ENCODE measurements around the gene SHMT2. TPM values are rescaled to one million over a fixed set of nuclear protein-coding genes. Genes with fewer than 3 reads are reported as not detected.
"Not testable (repeated sequence)": the region's sequence is repeated elsewhere in the genome, so short reads cannot be mapped to it uniquely, and the experiment has no call there.

The SHMT2 gene
- total RNA-seq, 6 donors from 2014 or later, result 37.9 to 92.0 (median 52.0) TPM

- Histone ChIP-seq H3K36me3 (peaks cover 15 to 81% (median 52%) of the 10 kb centered on the region in 4 donors), H3K27me3 (no peaks in the 10 kb centered on the region), H3K27ac (no peak overlapping the region), H3K9me3 (no peaks in the 10 kb centered on the region), H3K4me3 (no peak overlapping the region), H3K4me1 (no peaks in the 10 kb centered on the region)
- DNase-seq (no peak), ATAC-seq (ENCODE audit: low FRiP score in 2 of 2) (no peak)
- TF ChIP-seq POLR2AphosphoS5 (IDR thresholded peaks at IDR 0.05) (no peak), POLR2A (IDR thresholded peaks at IDR 0.05) (no peak), EP300 (IDR thresholded peaks at IDR 0.05) (no peak), CTCF (IDR thresholded peaks at IDR 0.05) (no peak)
- 85 to 100% methylated on average over 1 of the region's 1 CpG for WGBS, 2 donors
Measured at GRCh38 chr12:57270966-57271470, 41.5 kb downstream of the SHMT2 start.

- Histone ChIP-seq H3K9me3 (no peaks in the 10 kb centered on the region), H3K27me3 (no peaks in the 10 kb centered on the region), H3K4me3 (no peak overlapping the region), H3K27ac (no peak overlapping the region), H3K4me1 (no peaks in the 10 kb centered on the region), H3K36me3 (peaks cover 15 to 81% (median 43%) of the 10 kb centered on the region in 4 donors)
- DNase-seq (no peak), ATAC-seq (ENCODE audit: low FRiP score in 2 of 2) (no peak)
- no peak for TF ChIP-seq EP300 (IDR thresholded peaks at IDR 0.05)
- no peak for TF ChIP-seq POLR2AphosphoS5 (IDR thresholded peaks at IDR 0.05)
- TF ChIP-seq CTCF (IDR thresholded peaks at IDR 0.05), result no peak
- TF ChIP-seq POLR2A (IDR thresholded peaks at IDR 0.05), result no peak
- WGBS, 2 donors, result 59 to 77% methylated on average over 4 to 7 of the region's 7 CpGs
Measured at GRCh38 chr12:57272337-57273151, 43.0 kb downstream of the SHMT2 start.

- H3K4me3 ChIP-seq, result no peak overlapping the region
- H3K27ac ChIP-seq, result no peak overlapping the region
- ATAC-seq (ENCODE audit: low FRiP score in 2 of 2) (no peak), DNase-seq (no peak)
- H3K36me3 ChIP-seq, result peaks cover 15 to 81% (median 38%) of the 10 kb centered on the region in 4 donors
- H3K9me3 ChIP-seq, result no peaks in the 10 kb centered on the region
- TF ChIP-seq CTCF (IDR thresholded peaks at IDR 0.05), result no peak
- no peak for TF ChIP-seq EP300 (IDR thresholded peaks at IDR 0.05)
- TF ChIP-seq POLR2A (IDR thresholded peaks at IDR 0.05), result no peak
- TF ChIP-seq POLR2AphosphoS5 (IDR thresholded peaks at IDR 0.05), result no peak
- H3K27me3 ChIP-seq, result no peaks in the 10 kb centered on the region
- no peaks in the 10 kb centered on the region for H3K4me1 ChIP-seq
Measured at GRCh38 chr12:57273516-57273915, 44.0 kb downstream of the SHMT2 start.

- DNase-seq; H3K27ac ChIP-seq; H3K4me3 ChIP-seq; H3K4me1 ChIP-seq; H3K27me3 ChIP-seq; H3K9me3 ChIP-seq; ATAC-seq (ENCODE audit: low FRiP score in 2 of 2): not testable (repeated sequence)
- peaks cover 12 to 83% (median 38%) of the 10 kb centered on the region in 4 donors for H3K36me3 ChIP-seq
- WGBS, 2 donors, result 95 to 99% methylated on average over 6 of the region's 6 CpGs
Measured at GRCh38 chr12:57276233-57276632, 46.7 kb downstream of the SHMT2 start.

- Histone ChIP-seq H3K4me1 (peaks cover 0 to 10% (median 0%) of the 10 kb centered on the region in 4 donors), H3K36me3 (peaks cover 12 to 86% (median 36%) of the 10 kb centered on the region in 4 donors), H3K27me3 (no peaks in the 10 kb centered on the region), H3K9me3 (no peaks in the 10 kb centered on the region), H3K4me3 (no peak overlapping the region), H3K27ac (no peak overlapping the region)
- WGBS, 2 donors, result 76 to 83% methylated on average over 4 of the region's 4 CpGs
- ATAC-seq (ENCODE audit: low FRiP score in 2 of 2) (no peak), DNase-seq (no peak)
- TF ChIP-seq POLR2AphosphoS5 (IDR thresholded peaks at IDR 0.05) (no peak), CTCF (IDR thresholded peaks at IDR 0.05) (no peak), EP300 (IDR thresholded peaks at IDR 0.05) (no peak), POLR2A (IDR thresholded peaks at IDR 0.05) (no peak)
Measured at GRCh38 chr12:57276935-57277563, 47.5 kb downstream of the SHMT2 start.

All from upper lobe of left lung (tissue), 6 donors.